T-helper 9 cell (primary cell): ENCODE results near the gene EML4.
"Not testable (repeated sequence)": the region's sequence is repeated elsewhere in the genome, so short reads cannot be mapped to it uniquely, and the experiment has no call there.

Experiments
- DNase-seq: peaks from one replicate; pipeline ENCODE4 v3.0.0-alpha.2; 2020

The EML4 gene

GRCh38 chr2:42361728-42362283, 192.7 kb downstream of the EML4 start:
- no peak for DNase-seq

DNA sequence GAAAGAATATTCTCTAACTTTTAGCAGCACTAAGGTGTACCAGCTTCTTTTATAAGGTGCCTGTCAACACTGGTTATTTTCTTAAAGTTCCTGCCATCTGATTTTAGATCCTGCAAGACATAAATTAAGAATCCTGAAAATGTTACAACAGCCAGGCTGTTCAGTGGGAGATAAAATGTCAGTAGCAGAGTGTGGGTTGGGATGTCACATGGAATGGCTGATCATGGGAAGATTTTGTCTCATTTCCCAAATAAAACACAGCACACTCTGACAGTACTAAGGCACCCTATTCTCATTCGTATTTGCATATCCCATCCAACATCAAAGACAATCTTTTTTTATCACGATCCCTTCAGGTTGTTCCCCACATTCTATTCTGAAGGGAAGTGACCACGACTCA, 194.3 kb downstream of the EML4 start:
- DNase-seq, result no peak

GRCh38 chr2:42364658-42365057, 195.5 kb downstream of the EML4 start:
- no peak for DNase-seq

DNA sequence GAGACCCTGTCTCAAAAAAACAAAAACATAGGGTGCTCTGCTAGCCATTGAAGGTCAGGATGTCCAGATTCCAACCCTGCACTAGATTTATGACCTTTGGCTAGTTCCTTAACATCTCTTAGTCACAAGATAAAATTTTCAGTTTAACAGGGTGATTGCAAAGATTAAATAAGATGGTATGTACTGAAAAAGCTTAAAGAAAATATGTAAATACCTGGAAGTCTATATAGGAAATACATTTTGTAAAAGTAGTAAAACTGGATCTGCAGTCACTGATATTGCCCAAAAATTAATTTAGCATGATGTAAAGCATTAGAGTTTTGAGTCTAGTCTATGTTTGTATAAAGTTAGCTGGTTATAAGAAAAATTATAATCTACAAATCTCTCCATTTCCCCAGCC, 197.3 kb downstream of the EML4 start:
- DNase-seq, result no peak

DNA sequence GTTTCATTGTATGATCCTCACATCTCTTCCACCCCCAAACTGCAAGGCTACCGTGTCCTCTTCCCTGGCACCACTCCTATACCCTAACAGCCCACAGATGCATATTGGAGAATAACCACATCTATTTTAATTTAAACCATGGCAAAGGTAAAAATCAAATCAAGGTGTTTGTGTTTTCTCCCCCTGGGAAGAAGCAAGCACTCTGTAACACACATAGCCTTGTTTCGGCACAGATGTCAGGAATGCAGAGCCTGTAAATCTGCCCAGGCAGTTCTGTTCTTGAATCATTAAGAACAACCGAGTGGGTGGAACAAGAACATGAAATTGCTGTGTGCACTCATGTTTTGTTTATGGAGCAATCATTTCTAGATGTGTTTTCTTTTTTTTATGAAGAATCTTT, 198.7 kb downstream of the EML4 start:
- DNase-seq, result no peak

- no peak for DNase-seq
Measured at GRCh38 chr2:42368817-42369531, 199.8 kb downstream of the EML4 start.

- DNase-seq, result no peak
Measured at GRCh38 chr2:42369532-42370229, 200.5 kb downstream of the EML4 start.

DNA sequence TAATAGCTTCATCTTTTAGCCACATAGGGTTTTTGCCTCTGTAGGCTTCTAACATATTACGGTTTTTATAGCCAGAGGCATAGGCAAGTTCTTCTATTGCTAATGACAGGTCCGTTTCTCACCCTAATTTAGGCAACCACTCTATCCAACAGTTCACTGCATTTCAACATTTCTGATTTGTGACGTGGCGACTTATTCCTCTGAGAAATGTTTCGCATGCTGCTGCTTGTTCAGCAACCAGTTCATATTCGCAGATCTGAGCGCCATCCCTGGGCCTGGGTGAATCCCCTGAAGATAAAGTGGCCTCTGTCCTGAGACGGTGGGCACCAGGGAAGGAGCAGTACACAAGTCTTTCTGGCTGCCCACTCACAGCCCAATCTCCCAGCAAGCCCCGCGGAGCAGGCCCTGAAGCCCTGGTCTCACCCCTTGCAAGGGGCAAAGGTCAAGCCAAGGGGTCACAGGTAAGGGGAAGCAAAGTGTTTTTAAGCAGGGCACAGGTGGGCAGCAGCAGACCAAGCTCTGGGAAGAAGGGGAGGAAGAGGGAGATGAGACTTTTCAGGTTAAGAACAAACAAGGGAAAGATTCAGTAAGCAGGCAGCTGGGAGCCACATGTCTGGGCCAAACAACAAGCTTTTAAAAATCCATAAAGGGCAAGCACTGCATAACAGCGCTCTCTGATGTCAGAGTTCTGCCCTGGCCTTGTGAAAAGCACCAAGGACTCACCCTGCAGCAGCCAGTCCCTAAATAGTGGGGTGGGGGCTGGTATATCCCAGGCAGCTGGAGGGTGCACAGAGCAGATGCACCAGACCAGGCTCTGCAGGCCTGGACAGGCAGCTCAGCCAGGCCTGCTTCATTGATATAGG, 202.7 kb downstream of the EML4 start:
- no peak for DNase-seq

DNA sequence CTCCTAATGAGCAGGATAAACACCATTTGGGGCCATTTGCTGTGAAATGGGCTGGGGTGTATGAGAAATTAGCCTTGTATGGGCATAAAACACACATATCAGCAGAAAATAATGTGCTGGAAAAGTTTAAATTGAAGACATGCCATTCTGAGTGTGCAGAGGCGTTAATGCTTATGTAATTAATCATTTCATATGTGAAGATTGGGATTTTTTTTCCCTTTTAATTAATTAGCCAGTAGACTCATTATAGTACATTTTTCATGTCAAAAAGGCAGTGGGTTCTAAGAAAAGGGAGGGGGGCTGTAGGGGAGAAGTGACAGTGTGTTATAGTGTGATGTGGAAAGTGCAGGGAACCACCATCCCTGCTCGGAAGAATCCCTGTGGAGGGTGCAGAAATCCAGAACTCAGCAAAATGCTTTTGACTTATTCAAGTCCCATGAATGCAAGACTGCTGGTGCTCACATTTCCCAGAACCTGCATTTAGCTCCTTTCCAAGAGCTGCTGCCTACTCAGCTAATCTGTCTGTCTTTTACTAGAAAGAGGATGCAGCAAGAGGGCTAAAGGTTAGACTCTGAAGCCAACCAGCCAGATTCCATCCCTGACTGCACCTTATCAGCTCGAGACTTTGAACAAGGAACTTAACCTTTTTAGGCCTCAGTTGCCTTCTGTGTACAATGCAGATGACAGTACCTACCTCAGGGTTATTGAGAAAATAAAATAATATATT, 203.5 kb downstream of the EML4 start:
- no peak for DNase-seq

DNA sequence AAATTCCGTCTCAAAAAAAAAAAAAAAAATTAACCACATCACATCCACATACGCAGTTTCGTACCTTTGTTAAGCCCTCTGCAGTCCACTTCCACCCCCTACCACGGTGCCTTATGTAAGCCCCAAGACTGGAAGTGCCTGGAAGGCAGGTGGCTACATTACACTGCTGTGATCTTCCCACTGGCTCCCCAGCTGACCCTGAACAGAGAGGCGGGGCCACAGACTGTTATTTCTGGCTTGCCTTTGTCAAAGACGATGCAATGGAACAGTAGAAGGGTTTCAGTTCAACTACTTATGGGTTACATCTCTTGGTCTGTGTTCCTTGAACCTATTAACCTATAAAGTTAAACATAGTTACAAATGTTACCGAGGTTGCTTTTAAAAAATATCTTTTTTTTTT, 207.6 kb downstream of the EML4 start:
- no peak for DNase-seq

DNA sequence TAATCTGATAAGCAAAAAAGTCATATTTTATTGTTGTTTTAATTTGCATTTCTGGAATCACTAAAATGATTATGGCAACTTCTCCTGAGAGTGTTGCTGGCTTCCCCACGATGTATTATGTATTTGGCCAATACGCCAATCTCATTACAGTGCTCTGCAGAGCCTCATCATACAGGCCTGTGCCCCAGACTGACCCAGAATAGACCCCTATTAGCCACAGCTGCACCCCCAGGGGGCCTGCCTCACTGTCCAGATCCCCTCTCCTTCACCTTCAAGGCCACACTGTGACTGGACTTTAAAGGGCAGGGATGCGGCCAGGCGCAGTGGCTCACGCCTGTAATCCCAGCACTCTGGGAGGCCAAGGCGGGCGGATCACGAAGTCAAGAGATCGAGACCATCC, 209.3 kb downstream of the EML4 start:
- DNase-seq, result no peak

- DNase-seq, result not testable (repeated sequence)
Measured at GRCh38 chr2:42380026-42380425, 210.9 kb downstream of the EML4 start.

- no peak for DNase-seq
Measured at GRCh38 chr2:42382144-42382543, 213.0 kb downstream of the EML4 start.
